GM11168 (cell line): ENCODE measurements around the gene TEX30.

ENCODE experiments used
- in situ Hi-C: fragments of 300-500 bp; cut with MboI; formaldehyde crosslinking; loops from one replicate; pipeline ENCODE4 v1.12.0; 2022; ENCODE audit warnings: low sequenced_read_pairs; ENCODE audit not compliant: unreplicated experiment

Gene TEX30

GRCh38 chr13:102773441-102774213, at the start of gene TEX30:
Gene TEX30 (minus strand): TSS chr13:102773786. CDS start chr13:102770026, 3,760 bp downstream.
- in situ Hi-C loops, result no loop called here

GRCh38 chr13:102817907-102818306, 44.3 kb upstream of the TEX30 start:
- in situ Hi-C loops, result no loop called here

- in situ Hi-C loops, result no loop called here
Observed at GRCh38 chr13:102817241-102817640, 43.7 kb upstream of the TEX30 start.

GRCh38 chr13:102816708-102817107, 43.1 kb upstream of the TEX30 start:
- in situ Hi-C loops, result no loop called here

- in situ Hi-C loops, result no loop called here
Observed at GRCh38 chr13:102815788-102816187, 42.2 kb upstream of the TEX30 start.

- in situ Hi-C loops, result no loop called here
Observed at GRCh38 chr13:102814793-102815192, 41.2 kb upstream of the TEX30 start.

- in situ Hi-C loops, result no loop called here
Observed at GRCh38 chr13:102814025-102814607, 40.5 kb upstream of the TEX30 start.

GRCh38 chr13:102812611-102813287, 39.2 kb upstream of the TEX30 start:
- in situ Hi-C loops, result no loop called here

- in situ Hi-C loops, result no loop called here
Observed at GRCh38 chr13:102807699-102808098, 34.1 kb upstream of the TEX30 start.

- in situ Hi-C loops, result no loop called here
Observed at GRCh38 chr13:102805680-102806079, 32.1 kb upstream of the TEX30 start.

- in situ Hi-C loops, result no loop called here
Observed at GRCh38 chr13:102800145-102801041, 26.8 kb upstream of the TEX30 start.

- in situ Hi-C loops, result no loop called here
Observed at GRCh38 chr13:102799426-102800144, 26.0 kb upstream of the TEX30 start.

- in situ Hi-C loops, result no loop called here
Observed at GRCh38 chr13:102798581-102799425, 25.2 kb upstream of the TEX30 start, which contains the start of the genes BIVM and POGLUT2. Gene BIVM (plus strand): TSS chr13:102799119. CDS start chr13:102807268, 8,149 bp downstream. Gene POGLUT2 (minus strand): TSS chr13:102798976. CDS start chr13:102798670, 306 bp downstream.

GRCh38 chr13:102793611-102794355, 20.2 kb upstream of the TEX30 start:
- in situ Hi-C loops, result no loop called here

- in situ Hi-C loops, result no loop called here
Observed at GRCh38 chr13:102792396-102792795, 18.8 kb upstream of the TEX30 start.

- in situ Hi-C loops, result no loop called here
Observed at GRCh38 chr13:102788683-102789082, 15.1 kb upstream of the TEX30 start.

GRCh38 chr13:102784483-102784882, 10.9 kb upstream of the TEX30 start:
- in situ Hi-C loops, result no loop called here

- in situ Hi-C loops, result no loop called here
Observed at GRCh38 chr13:102781591-102781990, 8.0 kb upstream of the TEX30 start.
